ENCODE results near the gene RNLS. TPM values are rescaled to one million over a fixed set of nuclear protein-coding genes. Genes with fewer than 3 reads are reported as not detected.

The RNLS gene
- total and polyA plus RNA-seq, 2 of the 8 experiments (the other 6 are each of a cell fraction or from before 2014, with no cell fraction given), result 7.5 to 12.7 TPM

GRCh38 chr10:88309365-88309764, 273.8 kb downstream of the RNLS start:
- Histone ChIP-seq H3K4me3 (ENCODE audit: extremely low read depth in 1 of 4, insufficient read depth in 2 of 4, low read depth in 3 of 4, low read length in 4 of 4) (no peak overlapping the region), H2AK5ac (ENCODE audit: low read depth, low read length) (no peak overlapping the region), H2BK15ac (ENCODE audit: low read length) (no peak overlapping the region), H4K5ac (ENCODE audit: insufficient read length, low read depth, low read length) (no peak overlapping the region), H2BK20ac (ENCODE audit: low read length) (no peak overlapping the region), H3K27ac (ENCODE audit: low read depth, low read length) (no peak overlapping the region), H3K23ac (ENCODE audit: insufficient read length) (no peak overlapping the region), H3K4me1 (replicated peaks in 1 of 4; ENCODE audit: control insufficient read depth in 3 of 4, insufficient read depth in 4 of 4, low read length in 3 of 4) (no peaks in the 10 kb centered on the region), H3K9me3 (ENCODE audit: insufficient read depth in 2 of 2, low read depth in 1 of 2, low read length in 1 of 2) (no peaks in the 10 kb centered on the region), H4K91ac (replicated peaks; ENCODE audit: insufficient read length, low read length) (no peak overlapping the region), H4K20me1 (replicated peaks in 1 of 2; ENCODE audit: control insufficient read depth in 1 of 2, insufficient read depth in 2 of 2, low read length in 2 of 2) (no peaks in the 10 kb centered on the region), H3K9ac (replicated peaks in 1 of 4; ENCODE audit: extremely low read depth in 1 of 4, low read depth in 3 of 4, low read length in 3 of 4) (no peak overlapping the region), H3K4me2 (ENCODE audit: insufficient read depth in 1 of 2, low read depth in 2 of 2, low read length in 2 of 2) (no peak overlapping the region), H3K23me2 (ENCODE audit: low read depth, low read length) (no peaks in the 10 kb centered on the region), H3K56ac (replicated peaks; ENCODE audit: insufficient read length, low read depth, low read length) (no peak overlapping the region), H3K79me2 (ENCODE audit: control insufficient read depth in 1 of 2, insufficient read depth in 2 of 2, low read length in 2 of 2) (no peaks in the 10 kb centered on the region), H2BK5ac (ENCODE audit: low read depth, low read length) (no peak overlapping the region), H3K4ac (replicated peaks; ENCODE audit: insufficient read length, low read depth, low read length) (no peak overlapping the region), H2AFZ (ENCODE audit: low read length) (no peak overlapping the region), H2BK12ac (ENCODE audit: low read depth, low read length) (no peak overlapping the region), H3K36me3 (ENCODE audit: control insufficient read depth in 2 of 4, insufficient read depth in 4 of 4, low read length in 3 of 4) (no peaks in the 10 kb centered on the region), H2BK120ac (replicated peaks; ENCODE audit: low read depth, low read length) (no peak overlapping the region), H3K18ac (ENCODE audit: extremely low read depth, low read length) (no peak overlapping the region), H3K79me1 (ENCODE audit: low read depth, low read length) (no peaks in the 10 kb centered on the region), H3K27me3 (replicated peaks in 1 of 4; ENCODE audit: control insufficient read depth in 3 of 4, extremely low read depth in 1 of 4, insufficient read depth in 3 of 4, low read length in 3 of 4) (no peaks in the 10 kb centered on the region), H3K14ac (ENCODE audit: insufficient read length) (no peak overlapping the region), H4K8ac (ENCODE audit: extremely low read depth, insufficient read depth, low read length) (no peak overlapping the region)
- FAIRE-seq (no peak), DNase-seq (ENCODE audit: low read depth in 1 of 2, low spot score in 2 of 2) (no peak)
- ChIA-PET POLR2A (ENCODE audit: partially characterized antibody) (no interaction called here), CTCF (ENCODE audit: partially characterized antibody) (interaction anchor here (0.8 kb wide), 1 partner anchor 186 kb away, joined by 3 read pairs; no protein-coding TSS in a partner anchor)
- WGBS, 2 experiments (ENCODE audit: extremely low coverage in 1 of 2, insufficient coverage in 1 of 2, insufficient read length in 1 of 2, insufficient replicate concordance in 2 of 2, low coverage in 1 of 2, low lambda C conversion rate in 2 of 2, missing lambda C conversion rate in 1 of 2), result 93 to 100% methylated on average over 1 to 3 of the region's 3 CpGs
- TF ChIP-seq RAD21 (IDR thresholded peaks at IDR 0.05 in 1 of 2, conservative IDR thresholded peaks at IDR 0.05 in 1 of 2; ENCODE audit: low read depth in 2 of 2, low read length in 2 of 2) (no peak), SIRT6 (IDR thresholded peaks at IDR 0.05; ENCODE audit: low read length) (no peak), ASH2L (IDR thresholded peaks at IDR 0.05; ENCODE audit: low read length) (no peak), SAP30 (IDR thresholded peaks at IDR 0.05; ENCODE audit: insufficient read depth, insufficient replicate concordance, low read length) (no peak), CEBPB (IDR thresholded peaks at IDR 0.05; ENCODE audit: low read depth, low read length) (no peak), HDAC2 (IDR thresholded peaks at IDR 0.05; ENCODE audit: borderline replicate concordance in 1 of 2, low read depth in 2 of 2, low read length in 2 of 2) (no peak), ATF3 (IDR thresholded peaks at IDR 0.05; ENCODE audit: insufficient read depth, low read depth, low read length) (no peak), YY1 (IDR thresholded peaks at IDR 0.05; ENCODE audit: low read depth, low read length) (no peak), SP4 (IDR thresholded peaks at IDR 0.05; ENCODE audit: low read length) (no peak), SUZ12 (IDR thresholded peaks at IDR 0.05; ENCODE audit: low read length) (no peak), SIX5 (IDR thresholded peaks at IDR 0.05; ENCODE audit: low read depth, low read length) (no peak), ATF2 (IDR thresholded peaks at IDR 0.05; ENCODE audit: low read length) (no peak), CHD2 (IDR thresholded peaks at IDR 0.05; ENCODE audit: low read length) (no peak)
